ENCODE data around the gene OSBP. TPM values are rescaled to one million over a fixed set of nuclear protein-coding genes. Genes with fewer than 3 reads are reported as not detected.
"Not testable (repeated sequence)": the region's sequence is repeated elsewhere in the genome, so short reads cannot be mapped to it uniquely, and the experiment has no call there.

The OSBP gene
- total RNA-seq, 1 donor from 2014 or later = 73.1 TPM

DNA sequence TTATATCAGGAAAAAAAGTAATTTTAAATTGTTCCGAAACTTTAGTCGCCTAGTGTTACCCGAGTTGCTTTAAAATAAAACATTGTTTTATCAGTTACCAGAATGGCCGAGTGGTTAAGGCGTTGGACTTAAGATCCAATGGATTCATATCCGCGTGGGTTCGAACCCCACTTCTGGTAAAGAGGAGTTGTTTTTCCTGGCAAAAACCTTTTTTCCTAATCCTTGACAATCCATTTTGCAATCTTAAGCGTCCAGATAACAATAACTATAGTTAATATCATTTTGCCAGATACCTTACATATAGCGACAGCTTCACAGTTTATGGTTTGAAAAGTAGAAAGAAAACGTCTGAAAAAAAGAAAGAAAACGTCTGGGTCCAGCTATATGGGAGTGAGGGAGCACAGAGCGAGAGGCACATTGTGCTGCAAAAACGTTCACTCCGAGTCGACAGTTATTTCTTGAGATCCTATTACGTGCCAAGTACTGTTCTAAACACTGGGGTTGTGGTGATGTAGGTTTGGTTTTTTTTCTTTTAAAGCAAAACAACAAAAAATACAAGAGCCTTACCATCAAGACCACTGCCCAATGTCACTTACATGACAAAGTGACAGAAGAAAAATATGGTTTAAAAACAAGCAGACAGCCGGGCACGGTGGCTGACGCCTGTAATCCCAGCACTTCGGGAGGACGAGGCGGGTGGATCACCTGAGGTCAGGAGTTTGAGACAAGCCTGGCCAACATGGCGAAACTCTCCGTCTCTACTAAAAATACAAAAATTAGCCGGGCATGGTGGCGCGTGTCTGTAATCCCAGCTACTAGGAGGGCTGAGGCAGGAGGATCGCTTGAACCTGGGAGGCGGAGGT is 63.7 kb downstream of the OSBP start:
- DNase-seq (ENCODE audit: low spot score) = no peak

- DNase-seq (ENCODE audit: low spot score) = peak; percentile 86
Measured at GRCh38 chr11:59550842-59551658, 64.5 kb downstream of the OSBP start.

DNA sequence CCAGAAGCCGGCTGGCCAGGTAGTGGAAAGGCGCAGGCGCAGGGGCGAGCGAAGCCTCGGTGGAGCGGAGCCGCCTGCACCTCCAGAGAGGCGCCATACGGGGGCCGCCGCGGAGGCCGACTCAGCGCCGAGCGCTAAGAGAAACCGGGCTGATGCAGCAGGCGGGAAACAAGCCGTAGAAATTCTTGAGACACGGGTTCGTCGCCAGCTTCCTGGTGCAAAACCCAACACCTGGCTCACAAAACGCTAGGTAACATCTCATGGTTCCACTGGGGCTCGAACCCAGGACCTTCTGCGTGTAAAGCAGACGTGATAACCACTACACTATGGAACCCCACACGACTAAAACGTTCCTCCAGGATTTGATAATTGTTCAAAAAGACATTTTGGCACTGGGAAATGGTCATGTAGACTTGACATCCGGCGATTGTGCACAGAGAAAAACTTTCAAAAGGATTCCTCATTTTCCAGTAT is 65.2 kb downstream of the OSBP start:
- DNase-seq (ENCODE audit: low spot score) = peak; percentile 86

- no peak for DNase-seq (ENCODE audit: low spot score)
Measured at GRCh38 chr11:59548309-59548656, 67.3 kb downstream of the OSBP start.

DNA sequence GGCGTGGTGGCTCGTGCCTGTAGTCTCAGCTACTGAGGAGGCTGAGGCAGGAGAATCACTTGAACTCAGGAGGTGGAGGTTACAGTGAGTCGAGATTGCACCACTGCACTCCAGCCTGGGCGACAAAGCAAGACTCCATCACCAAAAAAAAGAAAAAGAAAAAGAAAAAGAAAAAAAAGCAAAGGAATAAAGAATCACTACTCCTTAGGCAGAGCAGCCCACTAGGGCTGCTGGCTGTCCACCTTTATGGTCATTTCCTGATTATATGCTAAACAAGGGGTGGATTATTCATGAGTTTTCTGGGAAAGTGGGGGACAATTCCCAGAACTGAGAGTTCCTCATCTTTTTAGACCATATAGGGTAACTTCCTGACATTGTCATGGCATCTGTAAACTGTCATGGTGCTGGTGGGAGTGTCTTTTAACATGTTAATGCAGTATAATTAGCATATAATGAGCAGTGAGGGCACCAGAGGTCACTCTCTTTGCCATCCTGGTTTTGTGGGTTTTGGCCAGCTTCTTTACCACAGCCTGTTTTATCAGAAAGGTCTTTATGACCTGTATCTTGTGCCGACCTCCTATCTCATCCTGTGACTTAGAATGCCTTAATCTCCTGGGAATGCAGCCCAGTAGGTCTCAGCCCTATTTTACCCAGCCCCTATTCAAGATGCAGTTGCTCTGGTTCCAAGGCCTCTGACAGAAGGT is 67.8 kb downstream of the OSBP start:
- DNase-seq (ENCODE audit: low spot score) = not testable (repeated sequence)

DNA sequence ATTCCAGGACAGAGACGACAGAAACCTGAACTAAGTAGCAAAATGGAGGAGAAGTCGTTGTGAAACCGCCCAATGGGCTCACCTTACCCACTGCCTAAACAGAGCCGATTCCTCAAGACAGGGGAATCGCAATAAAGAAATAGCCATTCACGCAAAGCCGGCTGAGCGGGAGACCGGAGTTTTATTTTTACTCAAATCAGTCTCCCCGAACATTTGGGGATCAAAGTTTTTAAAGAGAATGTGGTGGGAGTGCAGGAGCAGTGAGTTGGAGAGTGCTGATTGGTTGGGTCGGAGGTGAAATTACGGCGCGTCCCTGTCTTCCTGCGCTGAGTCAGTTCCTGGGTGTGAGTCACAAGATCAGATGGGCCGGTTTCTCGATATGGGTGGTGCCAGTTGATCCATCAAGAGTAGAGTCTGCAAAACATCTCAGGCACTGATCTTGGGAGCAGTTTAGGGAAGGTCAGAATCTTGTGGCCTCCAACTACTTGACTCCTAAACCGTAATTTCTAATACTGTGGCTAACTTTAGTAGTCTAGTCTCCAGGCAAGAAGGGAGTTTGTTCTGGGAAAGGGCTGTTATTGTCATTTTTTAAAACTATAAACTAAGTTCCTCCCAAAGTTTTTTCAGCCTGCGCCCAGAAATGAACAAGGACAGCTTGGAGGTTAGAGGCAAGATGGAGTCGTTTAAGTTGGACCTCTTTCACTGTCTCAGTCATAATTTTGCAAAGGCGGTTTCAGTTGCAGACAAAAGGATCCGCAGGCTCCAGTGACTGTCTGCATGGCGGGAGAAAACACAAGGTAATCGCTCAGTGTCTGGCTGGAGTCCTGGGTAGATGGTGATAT is 70.2 kb downstream of the OSBP start:
- no peak for DNase-seq (ENCODE audit: low spot score)

DNA sequence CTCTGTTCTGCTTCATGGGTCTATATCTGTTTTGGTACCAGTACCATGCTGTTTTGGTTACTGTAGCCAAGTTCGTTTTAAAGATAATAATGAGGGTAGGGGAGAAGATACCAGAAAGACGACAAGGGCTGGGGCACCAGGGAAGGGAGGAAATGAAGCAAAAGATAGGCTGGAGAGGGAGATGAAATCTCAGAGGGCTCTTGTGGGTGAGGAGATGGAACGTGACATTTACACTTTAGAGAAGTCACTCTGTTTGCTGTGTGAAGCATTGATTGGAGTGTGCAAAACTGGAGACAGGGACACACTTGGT is 70.8 kb downstream of the OSBP start:
- no peak for DNase-seq (ENCODE audit: low spot score)

- not testable (repeated sequence) for DNase-seq (ENCODE audit: low spot score)
Measured at GRCh38 chr11:59543713-59544112, 71.9 kb downstream of the OSBP start.

DNA sequence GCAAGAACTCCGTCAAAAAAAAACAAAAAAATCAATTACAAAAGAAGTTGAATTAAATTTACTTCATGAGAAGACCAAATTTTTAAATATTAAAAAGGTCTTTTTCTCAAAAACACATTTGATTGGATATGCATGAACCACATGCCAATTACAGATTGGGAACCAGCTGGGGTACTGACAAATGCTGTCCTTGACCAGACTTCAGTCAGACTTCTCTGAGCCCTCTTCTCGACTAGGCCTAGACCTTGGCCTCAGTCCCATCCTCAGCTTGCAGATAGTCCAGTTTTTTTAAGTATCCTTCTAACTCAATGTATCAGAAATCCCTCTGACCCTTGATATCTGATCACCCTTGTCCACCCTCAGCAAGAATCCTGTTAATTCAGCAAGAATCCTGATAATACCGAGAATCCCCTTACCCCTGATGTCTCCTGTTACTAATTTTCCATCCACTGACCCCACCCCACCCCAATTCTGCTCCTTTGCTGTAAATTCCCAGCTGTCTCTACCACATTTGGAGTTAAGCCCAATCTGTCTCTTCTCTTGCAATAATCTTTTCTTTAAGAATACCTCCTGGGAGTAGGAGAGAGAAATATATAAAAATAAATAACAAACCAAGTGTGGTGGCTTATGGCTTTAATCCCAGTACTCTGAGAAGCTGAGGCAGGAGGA is 73.3 kb downstream of the OSBP start:
- no peak for DNase-seq (ENCODE audit: low spot score)

DNA sequence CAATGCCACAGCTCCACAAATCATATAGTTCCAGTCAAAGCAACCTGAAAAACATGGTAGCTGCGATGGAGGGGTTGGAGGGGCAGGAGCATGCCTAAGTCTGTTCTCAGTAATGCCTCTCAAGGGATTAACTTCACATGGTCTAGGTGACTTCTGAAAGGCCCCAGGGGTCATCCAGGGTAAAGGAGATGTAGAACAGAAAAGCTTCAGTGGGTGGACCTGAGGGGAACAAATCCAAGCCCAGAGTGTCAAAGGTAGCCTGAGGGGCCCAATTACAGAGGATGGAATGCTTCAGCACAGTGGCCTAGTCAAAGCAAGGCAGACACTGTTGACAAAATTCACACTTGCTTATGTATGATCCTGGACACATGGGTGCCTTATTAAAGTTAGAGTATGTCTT is 80.9 kb downstream of the OSBP start:
- DNase-seq (ENCODE audit: low spot score) = no peak

DNA sequence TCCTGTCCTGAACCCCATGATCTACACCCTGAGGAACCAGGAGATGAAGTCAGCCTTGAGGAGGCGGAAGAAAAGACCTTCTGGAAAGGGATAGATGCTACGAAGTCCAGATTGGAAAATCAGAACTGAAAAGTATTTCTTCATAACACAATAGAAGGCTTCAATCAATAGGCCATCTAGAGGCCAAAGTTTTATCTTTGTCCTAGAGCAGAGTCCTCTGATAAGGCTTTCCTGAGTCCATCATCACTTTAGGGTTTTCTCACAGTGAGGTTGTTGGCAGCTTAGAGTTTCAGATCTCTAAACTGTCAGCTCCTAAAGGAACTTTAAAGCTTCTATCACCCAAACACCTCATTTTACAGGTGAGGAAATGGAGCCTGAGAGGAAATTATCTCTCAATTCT is 83.0 kb downstream of the OSBP start:
- DNase-seq (ENCODE audit: low spot score) = no peak

- no peak for DNase-seq (ENCODE audit: low spot score)
Measured at GRCh38 chr11:59528711-59529110, 86.9 kb downstream of the OSBP start.

Other genes with a start within 250 kb of the OSBP start
- not detected for gene OR5A2, start 189.4 kb downstream of the OSBP start, total RNA-seq
- not detected for gene OR5A1, start 179.3 kb downstream of the OSBP start, total RNA-seq
- not detected for gene OR4D6, start 158.8 kb downstream of the OSBP start, total RNA-seq
- not detected for gene OR4D10, start 142.5 kb downstream of the OSBP start, total RNA-seq
- gene OR4D11, start 112.2 kb downstream of the OSBP start, total RNA-seq = not detected
- gene OR4D9, start 104.2 kb downstream of the OSBP start, total RNA-seq = not detected
- 38.1 TPM for gene PATL1, start 53.3 kb upstream of the OSBP start, total RNA-seq
- not detected for gene OR10V1, start 98.1 kb upstream of the OSBP start, total RNA-seq
- 31.8 TPM for gene STX3, start 139.6 kb upstream of the OSBP start, total RNA-seq
- 40.1 TPM for gene MRPL16, start 195.0 kb upstream of the OSBP start, total RNA-seq
- gene CBLIF, start 229.7 kb upstream of the OSBP start, total RNA-seq = not detected